GM18873 (cell line): ENCODE measurements around the gene WDR90.

Source experiments
- ATAC-seq: cut with Tn5 transposase; IDR thresholded peaks from one replicate; pipeline ENCODE4 v1.9.1; 2021; ENCODE audit warnings: mild to moderate bottlenecking, moderate library complexity, moderate number of reproducible peaks; ENCODE audit not compliant: unreplicated experiment, low FRiP score

WDR90 gene

GRCh38 chr16:625977-626765 is 23.0 kb upstream of the WDR90 start:
- no peak for ATAC-seq

- ATAC-seq, result no peak
Observed at GRCh38 chr16:626787-627453, 22.2 kb upstream of the WDR90 start.

GRCh38 chr16:627454-628239 is 21.5 kb upstream of the WDR90 start:
- ATAC-seq, result no peak

GRCh38 chr16:628321-629061 is 20.7 kb upstream of the WDR90 start:
- ATAC-seq, result no peak

GRCh38 chr16:629185-629832 is 19.9 kb upstream of the WDR90 start:
- ATAC-seq, result no peak

GRCh38 chr16:629833-630248 is 19.3 kb upstream of the WDR90 start:
- no peak for ATAC-seq

GRCh38 chr16:630249-630814 is 18.8 kb upstream of the WDR90 start:
- no peak for ATAC-seq

- no peak for ATAC-seq
Observed at GRCh38 chr16:630815-631405, 18.3 kb upstream of the WDR90 start, which contains the start of gene WFIKKN1. Gene WFIKKN1 (plus strand): TSS chr16:630985. CDS start chr16:631254, 269 bp downstream.

- ATAC-seq, result no peak
Observed at GRCh38 chr16:631808-632358, 17.3 kb upstream of the WDR90 start.

- ATAC-seq, result no peak
Observed at GRCh38 chr16:632486-633335, 16.5 kb upstream of the WDR90 start.

- no peak for ATAC-seq
Observed at GRCh38 chr16:633336-634050, 15.7 kb upstream of the WDR90 start.

GRCh38 chr16:634051-634670 is 15.0 kb upstream of the WDR90 start:
- no peak for ATAC-seq

- no peak for ATAC-seq
Observed at GRCh38 chr16:634996-635395, 14.2 kb upstream of the WDR90 start.

- ATAC-seq, result no peak
Observed at GRCh38 chr16:635573-636205, 13.5 kb upstream of the WDR90 start.

GRCh38 chr16:636206-637080 is 12.7 kb upstream of the WDR90 start, which contains the start of gene METTL26:
Gene METTL26 (minus strand): TSS chr16:636305. CDS start chr16:636290, 15 bp downstream.
- ATAC-seq, result peak; percentile 58
